ENCODE data around the gene SRI. TPM values are rescaled to one million over a fixed set of nuclear protein-coding genes. Genes with fewer than 3 reads are reported as not detected.
"Not testable (repeated sequence)": the region's sequence is repeated elsewhere in the genome, so short reads cannot be mapped to it uniquely, and the experiment has no call there.

Gene SRI
- polyA plus RNA-seq, 1 donor, result 140 TPM

- DNase-seq, result no peak
These were observed 27.9 kb downstream of the SRI start for GRCh38 chr7:88191911-88192310.

DNA sequence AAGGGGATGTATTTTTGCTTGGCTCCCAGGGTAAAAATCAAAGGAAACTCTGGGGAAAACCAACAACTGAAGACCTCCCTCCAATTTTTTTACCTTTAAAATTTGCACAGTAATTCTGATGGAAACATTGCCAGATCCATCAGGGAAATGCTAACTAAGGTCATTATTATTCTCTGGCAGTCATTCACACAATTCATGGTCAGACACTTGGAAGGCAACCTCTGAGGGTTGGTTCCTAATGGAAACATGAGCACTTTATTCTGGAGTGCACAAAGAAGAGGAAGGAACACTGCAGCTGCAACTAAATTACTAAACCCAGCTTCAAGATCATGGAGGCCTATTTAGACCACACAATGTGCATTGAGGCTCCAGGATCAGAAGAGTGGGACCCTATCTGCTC, 34.2 kb downstream of the SRI start:
- DNase-seq, result no peak

DNA sequence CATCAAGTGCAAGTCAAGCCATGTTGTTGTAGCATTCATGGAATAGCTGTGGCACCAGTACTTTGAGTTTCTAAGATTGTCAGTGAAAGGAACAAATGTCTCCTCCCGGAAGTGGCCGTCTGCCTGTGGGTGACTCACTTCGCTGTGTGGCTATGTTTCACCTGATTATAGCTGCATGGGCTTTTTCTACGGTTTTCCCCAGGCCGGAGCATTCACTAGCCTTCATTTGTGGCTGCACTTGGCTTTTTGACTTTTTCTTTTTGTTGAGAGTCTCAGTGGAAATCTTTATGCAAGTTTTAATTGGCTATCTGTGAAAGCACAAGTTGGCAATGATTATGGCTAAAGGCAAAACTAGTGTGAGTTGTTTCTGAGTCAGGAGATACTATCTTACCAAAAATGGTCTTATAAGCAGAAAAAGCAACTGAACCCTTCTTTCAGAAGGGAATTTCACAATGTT, 35.0 kb downstream of the SRI start:
- no peak for DNase-seq

GRCh38 chr7:88183051-88183450, 36.8 kb downstream of the SRI start:
- no peak for DNase-seq

DNA sequence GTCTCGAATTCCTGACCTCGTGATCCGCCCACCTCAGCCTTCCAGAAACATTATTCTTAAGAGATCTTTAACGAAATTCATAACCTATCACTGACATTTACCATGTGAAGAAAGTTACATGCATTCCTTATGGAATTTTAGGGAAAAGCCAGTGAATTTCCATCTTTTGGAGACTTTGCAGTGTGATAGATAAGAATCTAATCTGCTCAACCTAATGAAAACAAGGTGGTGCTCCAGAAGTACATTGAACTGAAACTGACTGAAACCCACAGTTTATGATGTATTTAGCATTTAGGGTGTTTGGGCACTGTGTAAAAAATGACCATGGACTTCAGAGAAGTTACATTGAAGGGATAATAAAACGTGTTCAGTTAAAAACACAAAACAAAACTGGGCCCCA, 43.6 kb downstream of the SRI start:
- no peak for DNase-seq

DNA sequence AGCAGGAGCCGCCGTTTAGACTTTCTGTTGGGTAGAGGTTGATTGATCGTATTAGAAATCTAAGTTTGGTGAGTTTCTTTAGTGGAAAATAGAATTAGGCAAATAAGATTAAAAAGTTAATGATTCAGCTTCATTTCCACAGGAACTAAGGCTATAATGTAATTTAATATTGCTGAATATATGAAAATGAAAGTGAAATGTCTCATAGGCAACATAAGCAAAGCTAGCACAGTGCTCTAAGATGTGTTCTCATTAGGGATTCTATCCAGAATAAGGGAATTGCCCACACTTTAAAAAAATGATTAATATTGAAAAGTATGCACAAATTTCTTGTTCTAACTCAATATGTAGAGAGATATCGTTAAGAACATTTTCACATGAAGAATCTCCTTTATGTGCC, 47.0 kb downstream of the SRI start:
- DNase-seq, result no peak

- DNase-seq, result peak; percentile 21
These were observed 50.0 kb downstream of the SRI start for GRCh38 chr7:88169717-88170320.

DNA sequence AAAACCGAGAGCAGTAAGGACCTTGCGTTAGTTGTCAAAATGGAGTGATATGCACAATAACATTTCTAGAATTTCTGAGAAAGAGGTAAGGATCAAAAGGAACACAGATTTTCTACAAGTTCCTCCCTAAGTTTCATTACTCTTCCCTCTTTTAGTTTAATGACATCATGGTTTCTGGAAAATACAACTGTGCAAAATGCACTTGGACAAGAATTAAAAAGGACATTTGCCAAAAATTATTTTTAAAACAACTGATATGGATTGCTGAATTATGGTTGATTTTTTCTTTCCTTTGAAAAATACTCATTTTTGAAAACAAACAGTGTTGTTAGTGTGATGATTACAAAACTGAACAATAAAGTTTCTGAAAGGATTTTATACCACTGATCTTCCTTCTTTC, 52.1 kb downstream of the SRI start:
- DNase-seq, result no peak

- no peak for DNase-seq
These were observed 52.6 kb downstream of the SRI start for GRCh38 chr7:88167223-88167622.

- no peak for DNase-seq
These were observed 54.1 kb downstream of the SRI start for GRCh38 chr7:88165697-88166096.

GRCh38 chr7:88159741-88160140, 60.1 kb downstream of the SRI start:
- DNase-seq, result not testable (repeated sequence)

GRCh38 chr7:88156356-88156755, 63.5 kb downstream of the SRI start:
- DNase-seq, result no peak

GRCh38 chr7:88155756-88156155, 64.1 kb downstream of the SRI start:
- DNase-seq, result no peak

Other genes with a start within 250 kb of the SRI start
- 0.23 TPM for gene STEAP4, start 86.9 kb upstream of the SRI start, polyA plus RNA-seq (ENCODE audit: insufficient read length)